ENCODE measurements around the gene C17orf100. TPM values are rescaled to one million over a fixed set of nuclear protein-coding genes. Genes with fewer than 3 reads are reported as not detected.

The C17orf100 gene
- total RNA-seq, 2 donors from 2014 or later, result 1.1 to 3.0 TPM

- Mint-ChIP-seq H3K4me1 (no peaks in the 10 kb centered on the region), H3K9me3 (no peaks in the 10 kb centered on the region), H3K27ac (no peak overlapping the region), H3K36me3 (ENCODE audit: low read depth) (no peaks in the 10 kb centered on the region), H3K27me3 (no peaks in the 10 kb centered on the region), H3K4me3 (no peak overlapping the region)
- ATAC-seq (replicated peaks), result no peak
Observed at GRCh38 chr17:6670999-6671398, 19.4 kb downstream of the C17orf100 start.

- Mint-ChIP-seq H3K27ac (no peak overlapping the region), H3K4me3 (no peak overlapping the region), H3K4me1 (no peaks in the 10 kb centered on the region), H3K36me3 (ENCODE audit: low read depth) (no peaks in the 10 kb centered on the region), H3K9me3 (no peaks in the 10 kb centered on the region), H3K27me3 (no peaks in the 10 kb centered on the region)
- no peak for ATAC-seq (replicated peaks)
Observed at GRCh38 chr17:6671431-6671830, 19.9 kb downstream of the C17orf100 start.

DNA sequence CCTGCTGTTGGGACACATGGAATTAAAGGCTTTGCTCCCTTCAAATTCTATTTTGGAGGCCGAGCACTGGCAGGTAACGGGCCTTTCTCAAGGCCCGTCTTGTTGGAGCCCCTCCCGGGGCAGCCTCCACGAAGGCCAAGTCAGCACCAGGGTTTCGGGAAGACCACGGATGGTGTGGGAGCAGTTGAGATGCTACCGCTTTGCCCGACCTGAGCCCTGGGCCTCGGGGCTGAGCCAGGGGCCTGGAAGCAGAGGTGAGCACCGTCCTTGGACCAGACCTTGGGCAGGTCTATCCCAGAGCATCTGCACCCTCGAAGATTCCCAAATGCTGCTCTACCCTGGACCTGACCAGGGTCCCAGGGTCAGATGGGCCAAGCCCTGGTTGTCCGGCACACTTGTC is 23.0 kb downstream of the C17orf100 start:
- Mint-ChIP-seq H3K4me3 (no peak overlapping the region), H3K36me3 (ENCODE audit: low read depth) (no peaks in the 10 kb centered on the region)

GRCh38 chr17:6675201-6675825 is 23.8 kb downstream of the C17orf100 start:
- peaks cover 4% of the 10 kb centered on the region for H3K4me1 Mint-ChIP-seq
- no peaks in the 10 kb centered on the region for H3K9me3 Mint-ChIP-seq
- peaks cover 11% of the 10 kb centered on the region for H3K27me3 Mint-ChIP-seq
- no peak overlapping the region for H3K27ac Mint-ChIP-seq
- no peak for ATAC-seq (replicated peaks)
- no peaks in the 10 kb centered on the region for H3K36me3 Mint-ChIP-seq (ENCODE audit: low read depth)
- no peak overlapping the region for H3K4me3 Mint-ChIP-seq

More for the DNA sequence above, 23.0 kb downstream of the C17orf100 start:
- Mint-ChIP-seq H3K9me3 (no peaks in the 10 kb centered on the region), H3K4me1 (peaks cover 4% of the 10 kb centered on the region), H3K27me3 (peaks cover 7% of the 10 kb centered on the region), H3K27ac (no peak overlapping the region)
- ATAC-seq (replicated peaks), result no peak

GRCh38 chr17:6676802-6677157 is 25.2 kb downstream of the C17orf100 start:
- no peak overlapping the region for H3K4me3 Mint-ChIP-seq
- peaks cover 4% of the 10 kb centered on the region for H3K4me1 Mint-ChIP-seq
- no peaks in the 10 kb centered on the region for H3K36me3 Mint-ChIP-seq (ENCODE audit: low read depth)
- H3K27ac Mint-ChIP-seq, result no peak overlapping the region
- H3K27me3 Mint-ChIP-seq, result peaks cover 16% of the 10 kb centered on the region
- ATAC-seq (replicated peaks), result no peak
- H3K9me3 Mint-ChIP-seq, result no peaks in the 10 kb centered on the region

DNA sequence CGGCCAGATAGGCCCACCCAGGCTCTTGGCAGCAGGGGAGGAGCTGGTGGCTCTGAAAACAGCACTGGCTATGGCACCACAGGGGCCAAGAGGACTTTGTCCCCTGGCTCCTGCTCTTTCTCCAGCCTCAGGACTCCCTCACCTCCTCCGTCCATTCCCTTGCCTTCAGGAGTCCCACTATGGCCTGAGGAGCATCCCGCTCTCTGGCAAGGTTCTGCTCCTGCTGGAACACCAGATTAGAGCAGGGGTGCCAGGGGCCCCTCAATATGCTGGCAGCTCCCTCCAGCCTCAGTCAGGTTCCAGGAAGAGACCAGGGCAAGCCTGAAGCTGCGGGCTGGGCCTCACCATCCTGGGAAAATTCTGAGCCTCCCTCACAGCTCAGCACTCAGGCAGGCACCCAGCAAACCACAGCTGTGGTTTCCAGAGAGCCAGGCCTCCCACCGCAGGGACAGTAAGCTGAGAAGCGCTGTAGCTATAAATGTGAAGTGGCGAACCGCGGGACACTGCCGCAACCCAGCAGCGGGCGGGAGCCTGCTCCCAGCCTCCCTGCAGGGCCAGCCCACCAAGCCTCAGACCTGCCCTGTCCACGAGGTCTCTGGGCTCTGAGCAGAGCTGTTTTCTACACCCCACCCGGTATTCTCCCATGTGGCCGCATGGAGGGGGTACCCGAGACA is 25.7 kb downstream of the C17orf100 start:
- Mint-ChIP-seq H3K4me1 (peaks cover 4% of the 10 kb centered on the region), H3K4me3 (no peak overlapping the region), H3K27ac (no peak overlapping the region), H3K9me3 (no peaks in the 10 kb centered on the region), H3K27me3 (peaks cover 21% of the 10 kb centered on the region), H3K36me3 (ENCODE audit: low read depth) (no peaks in the 10 kb centered on the region)
- ATAC-seq (replicated peaks), result no peak

GRCh38 chr17:6677946-6678345 is 26.4 kb downstream of the C17orf100 start:
- no peaks in the 10 kb centered on the region for H3K9me3 Mint-ChIP-seq
- peaks cover 4% of the 10 kb centered on the region for H3K4me1 Mint-ChIP-seq
- no peak overlapping the region for H3K27ac Mint-ChIP-seq
- H3K27me3 Mint-ChIP-seq, result peaks cover 23% of the 10 kb centered on the region
- no peak overlapping the region for H3K4me3 Mint-ChIP-seq
- no peaks in the 10 kb centered on the region for H3K36me3 Mint-ChIP-seq (ENCODE audit: low read depth)
- no peak for ATAC-seq (replicated peaks)

- Mint-ChIP-seq H3K27me3 (peaks cover 23% of the 10 kb centered on the region), H3K4me1 (peaks cover 4% of the 10 kb centered on the region), H3K4me3 (no peak overlapping the region), H3K9me3 (no peaks in the 10 kb centered on the region), H3K27ac (no peak overlapping the region), H3K36me3 (ENCODE audit: low read depth) (no peaks in the 10 kb centered on the region)
- ATAC-seq (replicated peaks), result no peak
Observed at GRCh38 chr17:6679241-6679640, 27.7 kb downstream of the C17orf100 start.

- Mint-ChIP-seq H3K27ac (no peak overlapping the region), H3K9me3 (no peaks in the 10 kb centered on the region), H3K4me1 (peaks cover 4% of the 10 kb centered on the region), H3K36me3 (ENCODE audit: low read depth) (no peaks in the 10 kb centered on the region), H3K4me3 (no peak overlapping the region), H3K27me3 (peaks cover 25% of the 10 kb centered on the region)
- no peak for ATAC-seq (replicated peaks)
Observed at GRCh38 chr17:6681176-6681575, 29.6 kb downstream of the C17orf100 start.

DNA sequence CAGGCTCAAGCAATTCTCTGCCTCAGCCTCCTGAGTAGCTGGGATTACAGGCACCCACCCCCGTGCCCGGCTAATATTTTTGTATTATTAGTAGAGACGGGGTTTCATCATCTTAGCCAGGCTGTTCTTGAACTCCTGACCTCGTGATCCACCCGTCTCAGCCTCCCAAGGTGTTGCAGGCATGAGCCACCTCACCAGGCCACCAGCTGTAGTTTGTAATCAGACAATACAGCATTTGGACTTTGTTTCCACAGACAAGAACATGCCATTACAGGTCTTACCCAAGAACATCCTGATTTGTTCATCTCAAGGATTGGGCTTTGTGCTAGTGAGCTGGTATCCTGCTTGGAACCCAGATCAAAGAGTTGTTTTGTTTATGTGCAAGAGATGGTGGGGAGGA is 30.1 kb downstream of the C17orf100 start:
- H3K36me3 Mint-ChIP-seq (ENCODE audit: low read depth), result no peaks in the 10 kb centered on the region
- no peak for ATAC-seq (replicated peaks)
- H3K27me3 Mint-ChIP-seq, result peaks cover 26% of the 10 kb centered on the region
- H3K4me1 Mint-ChIP-seq, result peaks cover 4% of the 10 kb centered on the region
- no peak overlapping the region for H3K27ac Mint-ChIP-seq
- no peaks in the 10 kb centered on the region for H3K9me3 Mint-ChIP-seq
- H3K4me3 Mint-ChIP-seq, result no peak overlapping the region

- Mint-ChIP-seq H3K4me3 (no peak overlapping the region), H3K9me3 (no peaks in the 10 kb centered on the region), H3K27me3 (peaks cover 26% of the 10 kb centered on the region), H3K4me1 (peaks cover 4% of the 10 kb centered on the region), H3K27ac (no peak overlapping the region), H3K36me3 (ENCODE audit: low read depth) (no peaks in the 10 kb centered on the region)
- ATAC-seq (replicated peaks), result no peak
Observed at GRCh38 chr17:6682339-6682738, 30.8 kb downstream of the C17orf100 start.

GRCh38 chr17:6683081-6683684 is 31.6 kb downstream of the C17orf100 start:
- Mint-ChIP-seq H3K4me1 (no peaks in the 10 kb centered on the region), H3K36me3 (ENCODE audit: low read depth) (no peaks in the 10 kb centered on the region), H3K9me3 (no peaks in the 10 kb centered on the region), H3K27me3 (peaks cover 26% of the 10 kb centered on the region), H3K4me3 (no peak overlapping the region), H3K27ac (no peak overlapping the region)
- ATAC-seq (replicated peaks), result no peak

GRCh38 chr17:6683730-6684459 is 32.3 kb downstream of the C17orf100 start:
- Mint-ChIP-seq H3K27me3 (peaks cover 20% of the 10 kb centered on the region), H3K4me1 (no peaks in the 10 kb centered on the region), H3K36me3 (ENCODE audit: low read depth) (no peaks in the 10 kb centered on the region), H3K9me3 (no peaks in the 10 kb centered on the region), H3K27ac (no peak overlapping the region), H3K4me3 (no peak overlapping the region)
- ATAC-seq (replicated peaks), result no peak

GRCh38 chr17:6684460-6684783 is 32.9 kb downstream of the C17orf100 start:
- Mint-ChIP-seq H3K4me3 (no peak overlapping the region), H3K36me3 (ENCODE audit: low read depth) (no peaks in the 10 kb centered on the region), H3K4me1 (no peaks in the 10 kb centered on the region), H3K27ac (no peak overlapping the region), H3K9me3 (no peaks in the 10 kb centered on the region), H3K27me3 (peaks cover 19% of the 10 kb centered on the region)
- ATAC-seq (replicated peaks), result no peak
